IMR-90 (cell line): Measurements from ENCODE around the gene PARP12. TPM values are rescaled to one million over a fixed set of nuclear protein-coding genes. Genes with fewer than 3 reads are reported as not detected.

Experiments used
- ATAC-seq: fragments of 200-7000 bp; cut with Tn5 transposase; 2 replicates; pipeline ENCODE4 v1.9.1; 2020; ENCODE audit warnings: low read depth, mild to moderate bottlenecking, moderate library complexity
- BruUV-seq: library from RNA; stranded (reverse); fragments of 400-500 nt; replicated peaks from 2 replicates; lab custom pipeline; 2021; lab: Mats Ljungman, UMichigan
- CTCF ChIA-PET: fragments of 300-600 bp; formaldehyde crosslinking; extraction: SDS; loops from one replicate; lab custom pipeline; 2021; ENCODE audit warnings: antibody characterized with exemption; lab: Yijun Ruan, JAX
- POLR2A ChIA-PET: fragments of 300-600 bp; sonication (Branson Sonifier 250); formaldehyde crosslinking; loops from one replicate; lab custom pipeline; 2022; ENCODE audit warnings: antibody characterized with exemption; ENCODE audit not compliant: unreplicated experiment; lab: Charles Lee
- DNase-seq: peaks from one replicate; pipeline ENCODE4 v3.0.0; 2013
- H2AFZ ChIP-seq: replicated peaks from 2 replicates; pipeline ENCODE3; 2013; ENCODE audit warnings: low read length, mild to moderate bottlenecking; ENCODE audit not compliant: poor library complexity
- H2AK5ac ChIP-seq: 2 replicates; pipeline ENCODE4 v1.6.1; 2013; ENCODE audit warnings: low read depth, low read length, inconsistent platforms
- H2AK9ac ChIP-seq: replicated peaks from 2 replicates; pipeline ENCODE3; 2013; ENCODE audit warnings: mild to moderate bottlenecking, low read depth, low read length, moderate library complexity; ENCODE audit not compliant: poor library complexity
- H2BK120ac ChIP-seq: 2 replicates; pipeline ENCODE4 v1.6.1; 2013; ENCODE audit warnings: low read depth, low read length, inconsistent platforms
- H2BK15ac ChIP-seq: 3 replicates; pipeline ENCODE4 v1.6.1; 2013; ENCODE audit warnings: low read depth, low read length, inconsistent platforms
- H2BK20ac ChIP-seq: 2 replicates; pipeline ENCODE4 v1.6.1; 2013; ENCODE audit warnings: low read depth, mild to moderate bottlenecking, inconsistent platforms, low read length, moderate library complexity
- H2BK5ac ChIP-seq: 2 replicates; pipeline ENCODE4 v1.6.1; 2013; ENCODE audit warnings: mild to moderate bottlenecking, low read depth, low read length, inconsistent platforms; ENCODE audit not compliant: poor library complexity, severe bottlenecking
- H3K14ac ChIP-seq: replicated peaks from 2 replicates; pipeline ENCODE4 v1.6.1; 2013; ENCODE audit warnings: low read depth, low read length, inconsistent platforms
- H3K18ac ChIP-seq: 2 replicates; pipeline ENCODE4 v1.6.1; 2013; ENCODE audit warnings: low read depth, low read length, control low read depth
- H3K23ac ChIP-seq: 2 replicates; pipeline ENCODE4 v1.6.1; 2013; ENCODE audit warnings: low read depth, low read length, inconsistent platforms
- H3K27ac ChIP-seq: 2 replicates; pipeline ENCODE4 v1.5.1; 2013; ENCODE audit warnings: mild to moderate bottlenecking, control low read depth, low read length; ENCODE audit not compliant: insufficient read depth
- H3K27me3 ChIP-seq: 2 replicates; pipeline ENCODE4 v1.6.1; 2013; ENCODE audit warnings: low read length; ENCODE audit not compliant: control insufficient read depth, insufficient read depth
- H3K36me3 ChIP-seq: 2 replicates; pipeline ENCODE4 v1.6.1; 2013; ENCODE audit warnings: low read length, mixed read lengths; ENCODE audit not compliant: control insufficient read depth, insufficient read depth
- H3K4ac ChIP-seq: 2 replicates; pipeline ENCODE4 v1.6.1; 2013; ENCODE audit warnings: low read depth, low read length, inconsistent platforms
- H3K4me1 ChIP-seq: 2 replicates; pipeline ENCODE4 v1.6.1; 2013; ENCODE audit warnings: low read length, mixed read lengths; ENCODE audit not compliant: control insufficient read depth, insufficient read depth
- H3K4me2 ChIP-seq: 2 replicates; pipeline ENCODE4 v1.6.1; 2013; ENCODE audit warnings: low read depth, mild to moderate bottlenecking, control low read depth, low read length, moderate library complexity
- H3K4me3 ChIP-seq: 2 replicates; pipeline ENCODE4 v1.5.1; 2013; ENCODE audit warnings: low read depth, mild to moderate bottlenecking, control low read depth, low read length, moderate library complexity; ENCODE audit not compliant: insufficient read depth
- H3K56ac ChIP-seq: 2 replicates; pipeline ENCODE4 v1.6.1; 2013; ENCODE audit warnings: low read length, inconsistent platforms; ENCODE audit not compliant: insufficient read depth; ENCODE audit errors: extremely low read depth
- H3K79me1 ChIP-seq, 2 experiments: 2 replicates each; pipeline ENCODE4 v1.6.1; 2013; ENCODE audit warnings: low read length in 2 of 2, inconsistent platforms in 1 of 2, low read depth in 1 of 2
- H3K9ac ChIP-seq: 2 replicates; pipeline ENCODE4 v1.6.1; 2013; ENCODE audit warnings: low read depth, low read length, control low read depth
- H3K9me1 ChIP-seq: 2 replicates; pipeline ENCODE4 v1.6.1; 2013; ENCODE audit warnings: low read length, inconsistent platforms; ENCODE audit not compliant: insufficient read depth
- H3K9me3 ChIP-seq: 2 replicates; pipeline ENCODE4 v1.6.1; 2013; ENCODE audit warnings: low read length; ENCODE audit not compliant: control insufficient read depth, insufficient read depth
- H4K20me1 ChIP-seq: 2 replicates; pipeline ENCODE4 v1.6.1; 2013; ENCODE audit warnings: low read length, inconsistent platforms; ENCODE audit not compliant: insufficient read depth
- H4K5ac ChIP-seq: 2 replicates; pipeline ENCODE4 v1.6.1; 2013; ENCODE audit warnings: mild to moderate bottlenecking, low read depth, low read length, control low read depth
- H4K8ac ChIP-seq, 2 experiments: 2 replicates each; pipeline ENCODE4 v1.6.1; 2013; ENCODE audit warnings: low read depth in 2 of 2, low read length in 2 of 2, control low read depth in 1 of 2, inconsistent platforms in 1 of 2
- H4K91ac ChIP-seq: 2 replicates; pipeline ENCODE4 v1.6.1; 2013; ENCODE audit warnings: low read depth, low read length, inconsistent platforms; ENCODE audit not compliant: insufficient read depth
- CTCF ChIP-seq: conservative IDR thresholded peaks from 2 replicates; pipeline ENCODE4 v1.5.1; 2012; ENCODE audit warnings: mild to moderate bottlenecking, low read depth, low read length, improper control_type of control experiment
- ELK1 ChIP-seq: fragments of 150-350 bp; IDR thresholded peaks from 2 replicates; pipeline ENCODE4 v1.6.1; 2016; ENCODE audit warnings: low read depth, mild to moderate bottlenecking, low read length, moderate library complexity, borderline replicate concordance
- MAZ ChIP-seq: IDR thresholded peaks from 2 replicates; pipeline ENCODE4 v1.6.1; 2012; ENCODE audit warnings: low read depth, mild to moderate bottlenecking, low read length, improper control_type of control experiment, moderate library complexity, borderline replicate concordance
- POLR2A ChIP-seq: IDR thresholded peaks from 2 replicates; pipeline ENCODE4 v1.6.1; 2012; ENCODE audit warnings: mild to moderate bottlenecking, low read depth, low read length
- RAD21 ChIP-seq: IDR thresholded peaks from 2 replicates; pipeline ENCODE4 v1.6.1; 2012; ENCODE audit warnings: low read length, improper control_type of control experiment
- RCOR1 ChIP-seq: IDR thresholded peaks from 2 replicates; pipeline ENCODE4 v1.6.1; 2012; ENCODE audit warnings: mild to moderate bottlenecking, low read length, improper control_type of control experiment; ENCODE audit not compliant: insufficient replicate concordance
- SMC3 ChIP-seq: fragments of 150-350 bp; IDR thresholded peaks from 2 replicates; pipeline ENCODE4 v1.6.1; 2016; ENCODE audit warnings: low read depth, mild to moderate bottlenecking, antibody characterized with exemption, low read length, moderate library complexity
- WGBS, 2 experiments: methylation state at CpG; one replicate each; pipeline versions ENCODE4 v1.1.5 to v1.1.7; 2013; ENCODE audit warnings: missing lambda C conversion rate in 2 of 2; ENCODE audit not compliant: insufficient read length in 1 of 2; ENCODE audit errors: extremely low coverage in 2 of 2; 5-methylcytosine and 5-hydroxymethylcytosine counted together
- dilution Hi-C: fragments of 300-500 bp; cut with HindIII; formaldehyde crosslinking; loops from one replicate; pipeline ENCODE4 v1.14.3; 2018; ENCODE audit warnings: low sequenced_read_pairs; ENCODE audit not compliant: unreplicated experiment
- in situ Hi-C: fragments of 300-500 bp; cut with MboI; formaldehyde crosslinking; loops from 3 replicates; pipeline ENCODE4 v1.14.3; 2019; ENCODE audit warnings: low sequenced_read_pairs, inconsistent platforms, mixed read lengths
- intact Hi-C: fragments of 100-400 bp; cut with micrococcal nuclease; formaldehyde crosslinking; loops from 2 replicates; pipeline ENCODE4 v1.10.0; 2022
- polyA plus RNA-seq, 3 experiments: library from polyadenylated mRNA; depleted of rRNA; stranded (reverse); fragments of >200 nt; gene quantifications; 2 replicates each; pipeline ENCODE4 v1.2.3, GENCODE V29; 2012; ENCODE audit warnings: low replicate concordance in 1 of 3
- total RNA-seq: library from RNA; depleted of rRNA; stranded (reverse); fragments of >200 nt; gene quantifications from 2 replicates; pipeline ENCODE4 v1.2.3, GENCODE V29; 2012

PARP12 gene
- total and polyA plus RNA-seq, 2 of the 4 experiments (the other 2 are of a cell fraction) = 7.2 to 11.3 TPM

GRCh38 chr7:140003913-140004382 is 58.8 kb downstream of the PARP12 start:
- Histone ChIP-seq H2BK15ac (no peak overlapping the region), H3K27ac (no peak overlapping the region), H3K23ac (peak overlapping the region; percentile 2; the same call in 1 of the 2 replicates), H4K20me1 (peaks cover 4% of the 10 kb centered on the region; the same call in 1 of the 2 replicates), H2BK20ac (no peak overlapping the region), H4K91ac (no peak overlapping the region), H3K9me3 (no peaks in the 10 kb centered on the region), H3K4ac (no peak overlapping the region), H3K4me1 (peaks cover 2% of the 10 kb centered on the region; the same call in 1 of the 2 replicates), H2BK120ac (no peak overlapping the region), H4K5ac (no peak overlapping the region), H2AK9ac (no peak overlapping the region), H3K56ac (no peak overlapping the region), H4K8ac (no peak overlapping the region; a peak in 1 of 4 replicates), H3K79me1 (no peaks in the 10 kb centered on the region; a peak in 1 of 4 replicates), H3K18ac (no peak overlapping the region), H3K27me3 (no peaks in the 10 kb centered on the region), H3K36me3 (no peaks in the 10 kb centered on the region), H2AFZ (no peak overlapping the region), H2BK5ac (no peak overlapping the region), H3K9me1 (peaks cover 4% of the 10 kb centered on the region), H3K14ac (0 out of 2 replicates have a peak overlapping the region, but pooled peaks have one; percentile 24), H3K4me3 (no peak overlapping the region), H3K4me2 (no peak overlapping the region), H2AK5ac (peak overlapping the region; percentile 61; the same call in 1 of the 2 replicates), H3K9ac (no peak overlapping the region)
- in situ Hi-C loops (loop anchor here (5.0 to 10.0 kb wide), 4 partner anchors 227 to 569 kb away; partner anchors contain the start of gene HIPK2), intact Hi-C loops (loop anchor here (1.0 to 5.0 kb wide), 4 partner anchors 322 to 662 kb away; partner anchors contain the start of gene FMC1), dilution Hi-C loops (no loop called here)
- WGBS, 2 experiments = 22% methylated on average over 2 of the region's 9 CpGs; no CpG with 5 or more reads in 1 of the 2 experiments
- ChIA-PET POLR2A (no interaction called here), CTCF (no interaction called here)
- no TSS peak for BruUV-seq
- TF ChIP-seq RCOR1 (no peak), RAD21 (peak; percentile 81), SMC3 (peak; percentile 91), MAZ (no peak), ELK1 (no peak), CTCF (peak; percentile 79), POLR2A (no peak)
- ATAC-seq (peak; percentile 49), DNase-seq (peak; percentile 75)
